ENCODE measurements around the gene TXNDC2.

DNA sequence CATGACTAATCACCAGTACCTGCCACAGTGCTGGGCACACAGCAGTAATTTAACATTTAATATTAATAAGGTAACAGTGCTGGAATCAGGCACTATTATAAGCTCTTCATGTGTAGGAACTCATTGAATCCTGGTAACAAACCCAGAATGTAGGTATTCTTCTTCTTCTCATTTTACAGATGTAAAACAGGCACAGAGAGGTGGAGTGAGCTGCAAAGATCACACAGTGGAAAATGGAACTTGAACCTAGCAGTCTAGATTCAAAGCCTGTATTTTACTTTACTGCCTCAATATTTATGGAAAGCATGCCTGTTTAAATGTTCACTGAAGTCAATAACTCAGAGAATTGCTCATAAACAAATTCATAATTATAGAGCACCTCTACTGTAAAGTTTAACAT lies 24.3 kb downstream of the TXNDC2 start:
- TF ChIP-seq CTCF (IDR thresholded peaks at IDR 0.05), result no peak
- no peak for TF ChIP-seq ZFX (IDR thresholded peaks at IDR 0.05; ENCODE audit: borderline replicate concordance)
